ENCODE data around the gene CDKN2AIP. TPM values are rescaled to one million over a fixed set of nuclear protein-coding genes. Genes with fewer than 3 reads are reported as not detected.

The CDKN2AIP gene
- total and polyA plus RNA-seq, 10 of the 15 experiments (the other 5 are each of a cell fraction or from before 2014, with no cell fraction given): 6.0 to 22.7 (median 15.9) TPM

DNA sequence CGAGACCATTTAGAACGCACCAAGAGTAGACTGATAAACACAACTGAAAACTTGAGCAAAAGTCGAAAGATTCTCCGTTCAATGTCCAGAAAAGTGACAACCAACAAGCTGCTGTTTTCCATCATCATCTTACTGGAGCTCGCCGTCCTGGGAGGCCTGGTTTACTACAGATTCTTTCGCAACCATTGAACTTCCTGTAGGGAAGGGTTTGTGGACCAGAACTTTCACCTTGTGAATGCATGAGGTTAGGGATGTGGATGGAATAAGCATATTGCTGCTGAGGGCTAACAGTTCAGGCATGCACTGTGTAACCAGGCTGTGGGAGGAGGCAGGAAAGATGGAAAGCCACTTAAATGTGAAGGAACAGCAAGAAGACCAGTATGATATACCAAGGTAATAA lies 39.6 kb downstream of the CDKN2AIP start:
- Histone ChIP-seq H3K9me3 (replicated peaks; ENCODE audit: control insufficient read depth, insufficient read depth, low read length) (no peaks in the 10 kb centered on the region), H3K4me2 (ENCODE audit: control insufficient read depth, insufficient read depth) (no peak overlapping the region), H3K4me1 (ENCODE audit: control insufficient read depth, insufficient read depth, low read length) (no peaks in the 10 kb centered on the region), H3K27me3 (replicated peaks in 1 of 2; ENCODE audit: control insufficient read depth in 2 of 2, insufficient read depth in 2 of 2, low read length in 1 of 2) (no peaks in the 10 kb centered on the region), H3K27ac (ENCODE audit: control insufficient read depth, insufficient read depth) (no peak overlapping the region), H3K79me2 (ENCODE audit: control insufficient read depth, insufficient read depth, low read length) (no peaks in the 10 kb centered on the region), H3K9ac (ENCODE audit: control insufficient read depth, insufficient read depth, low read length) (no peak overlapping the region), H3K4me3 (no peak overlapping the region), H3K36me3 (ENCODE audit: control insufficient read depth in 2 of 2, insufficient read depth in 2 of 2, low read length in 1 of 2) (no peaks in the 10 kb centered on the region), H4K20me1 (ENCODE audit: control insufficient read depth, insufficient read depth) (no peaks in the 10 kb centered on the region), H2AFZ (ENCODE audit: control insufficient read depth, low read depth, low read length) (no peak overlapping the region)
- ATAC-seq: no peak
- CTCF ChIA-PET: no interaction called here
- POLR2A ChIA-PET: no interaction called here
- intact Hi-C loops (cut with micrococcal nuclease; ENCODE audit: unreplicated experiment): no loop called here
- RAD21 ChIA-PET (ENCODE audit: unreplicated experiment): no interaction called here
- in situ Hi-C loops (cut with MboI): no loop called here
- no peak for DNase-seq (ENCODE audit: low read depth, low spot score)
- TF ChIP-seq SMAD1 (IDR thresholded peaks at IDR 0.05; ENCODE audit: low read depth, partially characterized antibody) (no peak), TBL1XR1 (IDR thresholded peaks at IDR 0.05; ENCODE audit: low read depth, low read length) (no peak), BRCA1 (IDR thresholded peaks at IDR 0.05; ENCODE audit: low read depth, low read length) (no peak), ZZZ3 (IDR thresholded peaks at IDR 0.05; ENCODE audit: control insufficient read depth, insufficient read length, low read depth) (no peak), SPI1 (IDR thresholded peaks at IDR 0.05; ENCODE audit: borderline replicate concordance, insufficient read depth, low read depth, low read length) (no peak), LARP7 (IDR thresholded peaks at IDR 0.05) (no peak), NRF1 (conservative IDR thresholded peaks at IDR 0.05; ENCODE audit: low read depth, low read length) (no peak), SRF (IDR thresholded peaks at IDR 0.05; ENCODE audit: low read depth in 2 of 2, low read length in 2 of 2) (no peak), PML (IDR thresholded peaks at IDR 0.05; ENCODE audit: low read length) (no peak), RAD51 (IDR thresholded peaks at IDR 0.05) (no peak), RB1 (IDR thresholded peaks at IDR 0.05; ENCODE audit: borderline replicate concordance) (no peak), NR2C1 (IDR thresholded peaks at IDR 0.05) (no peak)
- TF ChIP-seq, protein P1, sequence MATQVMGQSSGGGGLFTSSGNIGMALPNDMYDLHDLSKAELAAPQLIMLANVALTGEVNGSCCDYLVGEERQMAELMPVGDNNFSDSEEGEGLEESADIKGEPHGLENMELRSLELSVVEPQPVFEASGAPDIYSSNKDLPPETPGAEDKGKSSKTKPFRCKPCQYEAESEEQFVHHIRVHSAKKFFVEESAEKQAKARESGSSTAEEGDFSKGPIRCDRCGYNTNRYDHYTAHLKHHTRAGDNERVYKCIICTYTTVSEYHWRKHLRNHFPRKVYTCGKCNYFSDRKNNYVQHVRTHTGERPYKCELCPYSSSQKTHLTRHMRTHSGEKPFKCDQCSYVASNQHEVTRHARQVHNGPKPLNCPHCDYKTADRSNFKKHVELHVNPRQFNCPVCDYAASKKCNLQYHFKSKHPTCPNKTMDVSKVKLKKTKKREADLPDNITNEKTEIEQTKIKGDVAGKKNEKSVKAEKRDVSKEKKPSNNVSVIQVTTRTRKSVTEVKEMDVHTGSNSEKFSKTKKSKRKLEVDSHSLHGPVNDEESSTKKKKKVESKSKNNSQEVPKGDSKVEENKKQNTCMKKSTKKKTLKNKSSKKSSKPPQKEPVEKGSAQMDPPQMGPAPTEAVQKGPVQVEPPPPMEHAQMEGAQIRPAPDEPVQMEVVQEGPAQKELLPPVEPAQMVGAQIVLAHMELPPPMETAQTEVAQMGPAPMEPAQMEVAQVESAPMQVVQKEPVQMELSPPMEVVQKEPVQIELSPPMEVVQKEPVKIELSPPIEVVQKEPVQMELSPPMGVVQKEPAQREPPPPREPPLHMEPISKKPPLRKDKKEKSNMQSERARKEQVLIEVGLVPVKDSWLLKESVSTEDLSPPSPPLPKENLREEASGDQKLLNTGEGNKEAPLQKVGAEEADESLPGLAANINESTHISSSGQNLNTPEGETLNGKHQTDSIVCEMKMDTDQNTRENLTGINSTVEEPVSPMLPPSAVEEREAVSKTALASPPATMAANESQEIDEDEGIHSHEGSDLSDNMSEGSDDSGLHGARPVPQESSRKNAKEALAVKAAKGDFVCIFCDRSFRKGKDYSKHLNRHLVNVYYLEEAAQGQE (IDR thresholded peaks at IDR 0.05; ENCODE audit: low read depth, low read length): no peak
- TF ChIP-seq, protein P2, sequence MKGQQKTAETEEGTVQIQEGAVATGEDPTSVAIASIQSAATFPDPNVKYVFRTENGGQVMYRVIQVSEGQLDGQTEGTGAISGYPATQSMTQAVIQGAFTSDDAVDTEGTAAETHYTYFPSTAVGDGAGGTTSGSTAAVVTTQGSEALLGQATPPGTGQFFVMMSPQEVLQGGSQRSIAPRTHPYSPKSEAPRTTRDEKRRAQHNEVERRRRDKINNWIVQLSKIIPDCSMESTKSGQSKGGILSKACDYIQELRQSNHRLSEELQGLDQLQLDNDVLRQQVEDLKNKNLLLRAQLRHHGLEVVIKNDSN (IDR thresholded peaks at IDR 0.05; ENCODE audit: borderline replicate concordance, extremely low read length, insufficient read depth, low read depth, low read length): no peak
- no peak for FAIRE-seq
- SMC1A ChIA-PET (ENCODE audit: uncharacterized antibody, unreplicated experiment): interaction anchor here (1.0 kb wide), 1 partner anchor 18 kb away, joined by 3 read pairs; no protein-coding TSS in a partner anchor
- no TSS peak for BruUV-seq (replicated peaks)
- WGBS (ENCODE audit: insufficient coverage, insufficient replicate concordance, low lambda C conversion rate, missing lambda C conversion rate): 98% methylated on average over 7 of the region's 7 CpGs

All from GM12878 (cell line).